IPS DF 4.7 (cell line): ENCODE results near the gene ABCA13.

Experiments used
- DNase-seq: peaks from one replicate; pipeline ENCODE4 v3.0.0-alpha.2; 2013; ENCODE audit warnings: low spot score; ENCODE audit errors: extremely low read depth

The ABCA13 gene

DNA sequence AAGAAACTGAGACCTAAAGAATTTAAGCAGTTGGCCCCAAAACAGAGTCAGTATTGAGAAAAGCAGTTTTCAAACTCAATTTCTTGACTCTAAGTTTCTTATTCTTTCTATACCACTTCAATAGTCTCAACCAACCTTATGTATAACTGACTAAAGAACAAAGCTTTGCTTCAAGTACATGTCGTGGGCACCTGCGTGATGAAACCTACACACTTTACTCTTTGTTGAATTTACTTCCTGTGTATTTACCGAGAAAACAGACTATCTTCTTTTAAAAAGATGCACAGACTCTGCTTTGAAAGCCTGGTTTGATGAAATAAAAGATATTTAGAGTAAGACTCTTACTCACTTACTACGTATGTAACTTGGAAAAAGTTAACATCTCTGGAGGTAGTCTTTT lies 455.9 kb downstream of the ABCA13 start:
- DNase-seq, result no peak

DNA sequence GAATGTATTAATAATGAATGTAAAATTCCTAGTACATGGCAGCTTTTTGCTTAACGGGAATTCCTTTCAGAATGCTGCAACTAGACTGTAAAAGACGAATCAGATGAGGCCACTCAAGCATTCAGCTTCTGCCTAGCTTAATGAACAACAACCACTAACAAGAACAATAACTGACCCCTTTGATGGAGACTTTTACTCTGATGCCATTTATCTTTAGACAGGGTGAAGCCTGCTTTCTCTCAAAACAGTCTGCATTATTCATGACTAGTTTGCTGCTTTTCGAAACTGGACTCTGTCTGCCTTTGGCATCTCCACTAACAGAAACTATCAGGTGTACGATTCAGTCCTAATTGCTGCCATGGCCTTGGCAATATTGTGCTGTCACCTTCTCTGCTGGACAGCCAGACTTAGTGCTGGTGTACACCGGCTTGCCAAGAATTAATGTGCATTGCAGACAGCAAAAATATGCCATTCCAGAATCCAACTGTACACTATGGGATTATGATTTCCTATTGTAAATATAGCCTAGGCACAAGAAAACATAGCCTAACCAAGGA lies 457.6 kb downstream of the ABCA13 start:
- DNase-seq, result no peak

DNA sequence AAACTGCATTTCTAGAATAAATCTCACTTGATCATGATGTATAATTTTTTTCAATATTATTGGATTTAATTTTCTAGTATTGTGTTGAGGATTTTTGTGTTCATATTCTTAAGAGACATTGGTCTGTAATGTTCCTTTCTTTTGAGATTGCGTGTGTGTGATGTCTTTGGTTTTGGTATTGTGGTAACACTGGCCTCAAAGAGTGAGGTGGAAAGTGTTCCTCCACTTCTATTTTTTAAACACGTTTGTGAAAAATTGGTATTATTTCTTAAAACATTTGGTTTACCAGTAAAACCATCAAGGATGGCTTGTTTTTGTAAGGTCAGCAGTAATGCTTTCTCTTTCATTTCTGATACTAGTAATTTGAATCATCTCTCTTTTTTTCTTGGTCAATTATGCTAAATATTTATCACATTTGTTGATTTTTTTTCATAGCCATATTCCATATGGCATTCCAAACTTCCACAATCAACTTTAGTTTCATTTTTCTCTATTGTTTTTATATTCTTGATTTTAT lies 462.9 kb downstream of the ABCA13 start:
- no peak for DNase-seq

DNA sequence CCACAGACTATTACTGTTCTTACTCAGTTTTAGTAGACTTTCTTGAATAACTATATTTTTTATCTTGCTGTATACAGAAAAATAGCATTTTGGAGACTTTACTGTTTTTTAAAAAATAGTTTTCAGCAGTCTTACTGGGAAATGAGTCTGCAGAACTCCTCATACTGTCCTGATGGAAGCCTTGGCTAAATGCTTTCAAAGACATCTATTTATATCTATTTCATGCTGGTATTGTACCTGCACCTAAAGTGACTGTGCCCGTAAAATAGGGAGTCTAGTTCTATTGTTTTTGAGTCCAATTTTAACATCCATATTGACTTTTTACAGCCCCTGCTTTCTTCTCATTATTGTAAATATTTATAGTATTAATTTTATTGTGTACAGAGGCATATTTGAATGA lies 464.5 kb downstream of the ABCA13 start:
- no peak for DNase-seq

DNA sequence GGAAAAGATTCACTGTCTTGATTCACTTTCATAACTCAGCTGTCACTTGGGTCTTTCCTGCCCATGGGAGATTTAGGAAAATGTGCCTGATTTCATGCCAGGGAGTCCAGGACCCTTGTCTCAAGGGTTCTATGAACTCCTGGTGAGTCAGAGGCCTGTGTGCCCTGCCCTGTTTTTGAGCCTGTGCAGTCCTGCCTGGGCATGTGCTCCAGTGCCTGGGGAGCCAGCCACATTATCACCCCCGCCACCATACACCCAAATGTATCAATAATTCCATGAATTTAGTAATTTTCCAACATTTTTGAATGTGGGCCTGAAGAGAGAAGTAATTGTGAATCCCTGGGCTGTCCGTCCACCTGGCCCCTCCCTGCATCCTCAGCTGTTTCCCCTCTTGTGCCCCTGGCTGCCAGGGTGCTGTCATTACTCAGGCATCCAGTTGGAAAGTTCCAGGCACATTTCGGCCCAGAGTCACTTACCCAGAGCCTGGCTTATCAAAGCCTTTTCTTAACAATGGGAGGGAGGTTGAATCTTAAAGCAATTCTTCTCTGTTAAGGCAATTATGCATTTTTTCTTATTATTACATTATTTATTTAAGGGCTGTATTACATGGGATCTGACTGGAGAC lies 465.2 kb downstream of the ABCA13 start:
- DNase-seq, result no peak

DNA sequence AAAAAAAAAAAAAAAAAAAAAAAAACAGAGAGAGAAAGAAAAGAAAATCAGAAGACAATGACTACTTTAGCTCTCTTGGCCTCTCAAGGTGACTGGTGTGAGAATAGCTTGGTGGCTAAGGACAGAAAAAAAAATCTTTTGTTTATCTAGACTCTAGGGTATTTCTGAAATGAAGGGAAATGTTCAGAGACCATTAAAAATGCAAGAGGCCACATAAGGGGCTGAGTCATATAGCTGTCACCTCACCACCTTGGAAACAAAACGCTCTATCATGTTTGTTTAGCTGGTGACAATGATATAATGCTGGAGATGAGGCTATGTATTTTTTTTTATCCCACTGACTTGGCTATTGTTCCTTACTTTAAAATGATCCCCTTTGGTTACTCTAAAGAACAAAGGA lies 466.1 kb downstream of the ABCA13 start:
- no peak for DNase-seq

DNA sequence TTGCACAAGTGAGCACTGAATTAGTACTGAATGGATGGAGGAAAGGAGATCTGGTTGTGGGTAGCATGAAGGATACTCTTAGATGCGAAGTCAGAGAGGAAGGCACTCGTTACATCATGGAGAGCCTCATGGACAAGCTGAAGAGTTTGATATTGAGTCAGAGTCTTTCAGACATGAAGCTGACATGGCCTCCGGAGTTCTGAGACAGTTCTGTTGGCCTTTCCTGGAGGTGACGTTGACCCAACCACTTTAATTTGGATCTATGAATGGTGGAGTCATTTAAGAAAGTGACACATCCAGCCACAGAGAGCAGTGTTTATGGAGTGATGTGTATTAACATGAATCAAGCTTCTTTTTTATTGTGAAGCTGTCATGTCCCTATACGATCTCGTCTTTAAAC lies 466.8 kb downstream of the ABCA13 start:
- no peak for DNase-seq

DNA sequence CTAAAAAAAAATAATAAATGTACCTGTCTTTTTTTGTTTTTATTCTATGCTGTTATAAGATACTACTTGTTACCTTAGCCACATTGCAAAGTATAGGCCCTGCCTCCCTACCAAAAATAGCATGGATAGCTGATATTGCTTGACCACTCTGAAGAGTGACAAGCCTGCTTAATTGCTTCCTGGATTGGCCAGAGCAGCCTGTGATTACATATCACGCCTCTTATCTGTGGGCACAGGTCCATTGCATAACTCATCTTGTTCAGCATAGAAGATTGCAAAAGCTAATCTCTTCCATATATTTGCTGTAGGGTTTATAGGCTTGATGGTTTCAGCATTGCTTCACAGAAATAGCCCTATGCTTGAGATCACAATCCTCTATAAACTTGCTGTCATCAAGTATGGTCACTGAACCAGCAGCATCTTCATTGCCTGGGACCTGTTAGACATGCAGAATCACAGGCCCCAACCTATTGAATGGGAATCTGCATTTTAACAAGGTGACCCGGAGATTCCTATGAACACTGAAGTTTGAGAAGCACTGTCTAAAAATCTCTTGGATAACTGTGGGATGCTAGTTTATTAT lies 472.3 kb downstream of the ABCA13 start:
- DNase-seq, result no peak

DNA sequence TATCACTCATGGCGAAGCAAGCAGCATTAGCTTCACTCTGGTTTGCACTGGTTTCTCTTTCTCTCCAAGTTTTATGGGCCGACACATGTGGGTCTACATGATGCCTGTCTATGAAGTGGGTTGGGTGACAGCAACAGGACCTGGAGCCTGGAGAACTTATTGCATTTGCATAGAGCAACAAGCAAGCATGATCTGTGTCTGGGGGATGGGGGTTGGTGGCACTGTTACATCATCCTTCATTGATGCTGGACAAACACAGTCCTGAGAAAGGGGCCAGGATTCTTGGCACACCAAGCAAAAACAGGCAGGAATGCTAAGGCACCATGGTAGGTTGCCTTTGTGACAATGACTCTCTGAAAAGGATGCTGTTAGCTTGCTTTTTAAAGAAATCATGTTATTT lies 486.9 kb downstream of the ABCA13 start:
- no peak for DNase-seq

DNA sequence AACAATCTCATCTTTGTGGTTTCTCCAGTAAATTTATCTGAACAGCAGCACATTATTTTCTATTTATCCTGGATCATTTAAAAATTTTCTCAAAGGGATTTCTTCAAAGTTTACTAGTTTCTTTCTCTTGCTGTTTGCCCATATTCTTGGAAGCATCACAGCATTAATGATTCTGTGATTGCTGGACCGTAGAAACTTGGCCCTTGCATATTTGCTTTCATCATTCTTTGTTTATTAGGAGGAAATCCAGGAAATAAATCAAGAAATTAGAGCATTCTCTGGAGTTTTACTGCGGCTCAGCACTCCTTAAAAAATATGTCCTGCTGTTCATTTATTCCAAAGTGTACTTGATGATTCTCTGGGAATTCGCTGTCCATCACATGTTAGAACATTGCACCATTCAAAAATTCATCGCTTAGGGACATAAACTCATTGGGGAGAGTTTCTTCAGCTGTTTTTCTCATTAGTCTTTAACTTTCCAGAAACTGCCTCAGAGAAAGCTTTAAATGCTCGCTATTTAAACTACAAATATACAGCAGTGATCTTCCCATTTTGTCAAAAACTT lies 489.1 kb downstream of the ABCA13 start:
- no peak for DNase-seq

DNA sequence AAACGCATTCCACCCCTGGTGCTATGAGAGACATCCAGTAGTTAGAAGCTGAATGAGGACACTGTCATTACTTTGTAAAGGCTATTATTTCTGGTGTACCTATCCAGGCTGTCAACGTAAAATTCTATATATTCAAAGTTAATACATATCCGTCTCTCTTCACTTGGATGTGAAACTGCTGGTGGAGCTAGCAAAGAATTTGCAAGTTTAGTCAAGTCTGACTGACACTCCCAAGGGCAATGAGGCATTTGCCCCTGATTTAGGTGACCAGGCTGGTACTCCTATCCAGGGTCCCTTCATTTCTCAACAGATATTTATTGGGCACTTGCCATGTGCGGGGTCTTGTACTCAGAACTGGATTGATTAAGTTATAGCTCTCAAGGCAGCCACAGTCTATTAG lies 493.0 kb downstream of the ABCA13 start:
- DNase-seq, result no peak

DNA sequence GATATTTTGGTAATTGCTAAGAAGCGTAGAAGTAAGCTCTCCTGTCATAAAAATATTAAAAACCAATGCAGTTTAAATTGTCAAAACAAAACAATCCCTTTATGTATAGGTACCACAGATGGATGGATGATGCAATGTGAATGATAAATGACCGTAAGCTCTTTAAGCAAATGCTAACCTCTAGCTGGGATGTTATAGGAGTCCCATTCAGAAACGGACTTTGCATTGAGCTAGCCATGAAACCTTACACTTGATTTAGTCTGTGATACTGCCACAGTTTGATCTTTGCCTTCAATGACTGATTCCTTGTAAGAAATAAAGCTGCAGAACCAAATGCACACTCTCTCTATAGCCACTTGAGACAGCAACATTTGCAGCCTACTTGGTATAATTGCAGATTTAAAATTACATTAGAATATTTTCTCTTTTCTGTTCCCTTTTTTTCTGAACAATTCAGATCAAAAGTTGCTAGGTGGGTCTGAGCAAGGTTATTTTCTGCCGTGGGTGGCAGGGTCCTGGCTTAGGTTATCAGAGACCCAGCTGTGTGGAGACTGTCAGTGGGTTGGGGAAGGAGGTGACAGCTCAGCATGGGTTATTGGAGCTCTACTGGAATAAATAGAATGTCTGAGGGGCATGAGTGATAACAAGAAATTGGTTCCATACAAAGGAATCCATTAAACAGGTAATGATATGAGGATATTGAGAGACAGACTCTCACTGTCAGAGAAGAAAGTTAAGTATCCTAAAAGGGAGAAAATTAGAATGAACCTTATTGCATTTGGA lies 494.3 kb downstream of the ABCA13 start:
- no peak for DNase-seq

DNA sequence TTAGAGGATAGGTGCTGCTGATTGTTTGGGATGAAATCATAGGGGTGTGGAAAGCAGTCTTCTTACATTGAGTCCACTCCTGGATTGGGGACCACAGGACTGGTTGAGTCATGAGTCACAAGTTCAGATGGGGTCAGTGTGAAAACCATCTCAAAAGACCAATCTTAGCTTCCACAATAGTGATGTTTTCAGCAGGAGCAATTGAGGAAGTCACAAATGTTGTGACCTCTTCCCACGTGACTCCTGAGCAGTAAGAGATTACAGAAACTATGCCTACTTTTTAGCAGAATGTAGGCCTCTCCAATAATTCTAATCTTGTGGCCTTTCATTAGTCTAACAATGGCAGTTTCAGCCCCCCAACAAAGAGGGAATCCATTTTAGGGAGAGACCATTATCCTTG lies 496.1 kb downstream of the ABCA13 start:
- DNase-seq, result no peak

DNA sequence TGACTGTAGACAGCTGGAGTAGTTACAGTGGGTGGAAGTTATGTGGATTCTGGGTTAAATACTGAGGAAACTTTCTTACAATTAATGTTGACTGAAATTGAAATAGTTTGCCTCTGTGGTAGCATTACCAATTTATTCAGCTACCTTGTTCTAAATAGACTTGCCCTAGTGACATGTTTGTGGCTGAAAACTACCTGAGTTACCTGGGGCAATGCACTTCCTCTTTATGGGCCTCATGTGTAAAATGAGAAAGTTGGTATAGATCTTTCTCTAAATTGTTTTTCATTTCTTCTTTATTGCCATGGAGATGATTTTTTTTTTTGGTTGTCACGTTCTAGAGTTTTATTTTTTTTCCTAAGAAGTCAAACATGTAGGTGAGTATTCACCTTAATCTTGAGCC lies 500.4 kb downstream of the ABCA13 start:
- DNase-seq, result no peak

DNA sequence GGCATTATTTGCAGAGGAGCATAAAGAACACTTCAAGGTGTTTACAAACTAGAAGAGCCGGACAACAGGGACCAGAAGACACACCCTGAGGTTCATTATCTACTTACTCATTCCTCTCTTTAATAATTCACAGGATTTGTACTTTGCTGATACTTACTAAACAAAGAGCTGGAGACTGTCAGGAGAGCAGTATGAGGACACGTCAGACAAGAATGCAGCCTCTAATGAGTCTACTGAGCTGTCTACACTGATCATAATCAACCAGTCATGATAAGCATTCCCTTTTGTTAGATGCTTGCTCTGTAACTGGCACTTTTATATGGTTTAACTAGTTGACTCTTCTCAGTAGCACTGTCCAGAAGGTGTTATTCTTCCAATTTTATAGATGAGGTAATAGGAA lies 509.7 kb downstream of the ABCA13 start:
- DNase-seq, result no peak

DNA sequence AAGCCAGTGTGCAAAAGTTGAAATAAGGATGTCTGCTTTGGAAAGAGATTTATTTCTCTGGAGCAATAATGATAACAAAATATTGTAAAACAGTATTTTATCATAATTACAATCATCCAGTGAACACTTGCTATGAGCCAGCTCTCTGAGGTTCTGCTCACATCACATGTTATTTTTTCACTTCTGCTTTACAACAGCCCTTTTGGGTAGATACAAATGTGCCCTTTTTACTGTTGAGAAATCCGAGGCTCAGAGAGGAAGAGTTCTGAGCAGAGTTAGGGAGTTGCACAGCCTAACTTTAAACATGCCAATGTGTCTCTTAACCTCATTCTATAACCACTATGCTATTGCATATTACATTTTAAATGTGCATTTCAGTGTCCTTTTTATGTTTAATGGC lies 520.5 kb downstream of the ABCA13 start:
- no peak for DNase-seq
